GM23338 (cell line): ENCODE data around the gene GRID1. TPM values are rescaled to one million over a fixed set of nuclear protein-coding genes. Genes with fewer than 3 reads are reported as not detected.

Experiments
- ATAC-seq: fragments of 200-7000 bp; cut with Tn5 transposase; 3 replicates; pipeline ENCODE4 v1.9.1; 2020
- DNase-seq: peaks from one replicate; pipeline ENCODE4 v3.0.0-alpha.2; 2015; ENCODE audit warnings: low spot score
- H2AFZ ChIP-seq: fragments of 200-600 bp; sonication (generic); 2 replicates; pipeline ENCODE4 v1.8.0; 2016; ENCODE audit warnings: antibody characterized with exemption, mild to moderate bottlenecking, moderate library complexity
- H3F3A ChIP-seq: fragments of 200-600 bp; sonication (generic); replicated peaks from 2 replicates; pipeline ENCODE4 v1.8.0; 2017; ENCODE audit warnings: antibody characterized with exemption, mixed run types, low read depth
- H3K27ac ChIP-seq: fragments of 200-600 bp; sonication (generic); 2 replicates; pipeline ENCODE4 v1.6.1; 2016; ENCODE audit warnings: low read depth
- H3K27me3 ChIP-seq: fragments of 200-600 bp; sonication (generic); 2 replicates; pipeline ENCODE4 v1.8.0; 2016; ENCODE audit warnings: mild to moderate bottlenecking, mixed run types, moderate library complexity; ENCODE audit not compliant: insufficient read depth
- H3K36me3 ChIP-seq: fragments of 200-600 bp; sonication (generic); 2 replicates; pipeline ENCODE4 v1.8.0; 2016; ENCODE audit warnings: mild to moderate bottlenecking; ENCODE audit not compliant: insufficient read depth
- H3K4me1 ChIP-seq: fragments of 200-600 bp; sonication (generic); 2 replicates; pipeline ENCODE4 v1.8.0; 2016; ENCODE audit warnings: mild to moderate bottlenecking, moderate library complexity; ENCODE audit not compliant: insufficient read depth
- H3K4me2 ChIP-seq: fragments of 200-600 bp; sonication (generic); 2 replicates; pipeline ENCODE4 v1.7.1; 2017; ENCODE audit warnings: mixed run types
- H3K4me3 ChIP-seq: fragments of 200-600 bp; sonication (generic); 2 replicates; pipeline ENCODE4 v1.6.1; 2016; ENCODE audit warnings: mixed run types
- H3K79me2 ChIP-seq: fragments of 200-600 bp; sonication (generic); replicated peaks from 2 replicates; pipeline ENCODE4 v1.8.0; 2017; ENCODE audit warnings: mild to moderate bottlenecking; ENCODE audit not compliant: insufficient read depth
- H3K9me2 ChIP-seq: fragments of 200-600 bp; sonication (generic); 2 replicates; pipeline ENCODE4 v1.8.0; 2017; ENCODE audit not compliant: insufficient read depth
- H4K20me1 ChIP-seq: fragments of 200-600 bp; sonication (generic); replicated peaks from 2 replicates; pipeline ENCODE4 v1.8.0; 2017; ENCODE audit warnings: mild to moderate bottlenecking; ENCODE audit not compliant: insufficient read depth
- H3K27ac Mint-ChIP-seq: 2 replicates; pipeline ENCODE4 v1.8.0; 2020; ENCODE audit warnings: inconsistent platforms, mild to moderate bottlenecking, moderate library complexity, mixed read lengths
- H3K27me3 Mint-ChIP-seq: 3 replicates; pipeline ENCODE4 v1.8.0; 2022; ENCODE audit warnings: low read depth, mild to moderate bottlenecking, moderate library complexity, mixed read lengths, inconsistent platforms; ENCODE audit not compliant: insufficient read depth, poor library complexity
- H3K36me3 Mint-ChIP-seq: 3 replicates; pipeline ENCODE4 v1.8.0; 2021; ENCODE audit warnings: low read depth, mild to moderate bottlenecking, inconsistent platforms, moderate library complexity, mixed read lengths
- H3K4me1 Mint-ChIP-seq: 3 replicates; pipeline ENCODE4 v1.8.0; 2020; ENCODE audit warnings: mild to moderate bottlenecking, inconsistent platforms, mixed read lengths
- H3K4me3 Mint-ChIP-seq: 3 replicates; pipeline ENCODE4 v1.8.0; 2021; ENCODE audit warnings: moderate library complexity, mild to moderate bottlenecking, inconsistent platforms, mixed read lengths
- H3K9me3 Mint-ChIP-seq: 3 replicates; pipeline ENCODE4 v1.8.0; 2020; ENCODE audit warnings: moderate library complexity, mild to moderate bottlenecking, inconsistent platforms, mixed read lengths
- CREB1 ChIP-seq: fragments of 250-450 bp; sonication (Bioruptor Pico); IDR thresholded peaks from 2 replicates; pipeline ENCODE4 v1.5.0; 2020; ENCODE audit warnings: low read depth, mild to moderate bottlenecking, moderate library complexity
- EZH2 ChIP-seq: fragments of 200-600 bp; sonication (generic); IDR thresholded peaks from one replicate; pipeline ENCODE4 v1.8.0; 2017; ENCODE audit warnings: antibody characterized with exemption, mild to moderate bottlenecking, low read depth; ENCODE audit not compliant: unreplicated experiment
- POLR2AphosphoS5 ChIP-seq: IDR thresholded peaks from 2 replicates; pipeline ENCODE4 v1.6.1; 2016; ENCODE audit warnings: antibody characterized with exemption, low read depth
- STAT1 ChIP-seq: IDR thresholded peaks from one replicate; pipeline ENCODE4 v1.6.1; 2016; ENCODE audit warnings: antibody characterized with exemption; ENCODE audit not compliant: unreplicated experiment
- ZNF114 ChIP-seq: fragments of 250-450 bp; sonication (Bioruptor Pico); IDR thresholded peaks from 2 replicates; pipeline ENCODE4 v1.5.0; 2020; ENCODE audit warnings: mild to moderate bottlenecking, moderate library complexity
- polyA plus RNA-seq: library from polyadenylated mRNA; unstranded; fragments of >200 nt; fragmentation: Nextera tagmentation; extraction: Ambion mirVana; gene quantifications from 2 replicates; pipeline ENCODE4 v1.2.1, GENCODE V29; 2016
- total RNA-seq: library from RNA; depleted of rRNA; stranded (reverse); fragments of >200 nt; shearing (Covaris generic); gene quantifications from 2 replicates; pipeline ENCODE4 v1.2.3, GENCODE V29; 2014
- TF ChIP-seq, protein P1 (sequence below): IDR thresholded peaks from one replicate; pipeline ENCODE4 v1.6.1; 2018; ENCODE audit warnings: antibody characterized with exemption; ENCODE audit not compliant: unreplicated experiment
- TF ChIP-seq, protein P2 (sequence below): fragments of 250-450 bp; sonication (Bioruptor Pico); IDR thresholded peaks from 2 replicates; pipeline ENCODE4 v1.5.0; 2020; ENCODE audit warnings: mild to moderate bottlenecking, moderate library complexity
- TF ChIP-seq, protein P3 (sequence below): IDR thresholded peaks from 2 replicates; pipeline ENCODE4 v1.6.1; 2016; ENCODE audit warnings: antibody characterized with exemption

The GRID1 gene
- total and polyA plus RNA-seq, 2 experiments from 2014 or later: 0.14 to 0.15 TPM

DNA sequence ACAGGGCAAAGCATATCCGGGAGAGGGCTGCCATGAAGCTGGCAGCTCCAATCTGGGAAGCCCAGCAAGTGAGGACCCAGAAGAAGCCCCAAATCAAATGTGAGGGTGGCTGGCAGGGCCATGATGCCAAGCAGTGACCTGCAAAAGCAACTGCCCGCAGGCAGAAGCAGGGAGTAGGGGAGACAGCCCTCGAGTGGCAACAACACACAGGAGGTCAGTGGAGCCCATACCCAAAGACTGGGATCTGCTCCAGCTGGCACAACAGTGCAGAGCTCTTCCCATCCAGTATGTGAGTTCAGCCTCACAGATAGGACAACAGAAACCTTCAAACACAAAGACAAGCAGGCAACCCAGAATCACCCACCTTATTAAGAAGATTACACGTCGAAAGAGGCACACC is 45.0 kb downstream of the GRID1 start (continued):
- TF ChIP-seq, protein P1, sequence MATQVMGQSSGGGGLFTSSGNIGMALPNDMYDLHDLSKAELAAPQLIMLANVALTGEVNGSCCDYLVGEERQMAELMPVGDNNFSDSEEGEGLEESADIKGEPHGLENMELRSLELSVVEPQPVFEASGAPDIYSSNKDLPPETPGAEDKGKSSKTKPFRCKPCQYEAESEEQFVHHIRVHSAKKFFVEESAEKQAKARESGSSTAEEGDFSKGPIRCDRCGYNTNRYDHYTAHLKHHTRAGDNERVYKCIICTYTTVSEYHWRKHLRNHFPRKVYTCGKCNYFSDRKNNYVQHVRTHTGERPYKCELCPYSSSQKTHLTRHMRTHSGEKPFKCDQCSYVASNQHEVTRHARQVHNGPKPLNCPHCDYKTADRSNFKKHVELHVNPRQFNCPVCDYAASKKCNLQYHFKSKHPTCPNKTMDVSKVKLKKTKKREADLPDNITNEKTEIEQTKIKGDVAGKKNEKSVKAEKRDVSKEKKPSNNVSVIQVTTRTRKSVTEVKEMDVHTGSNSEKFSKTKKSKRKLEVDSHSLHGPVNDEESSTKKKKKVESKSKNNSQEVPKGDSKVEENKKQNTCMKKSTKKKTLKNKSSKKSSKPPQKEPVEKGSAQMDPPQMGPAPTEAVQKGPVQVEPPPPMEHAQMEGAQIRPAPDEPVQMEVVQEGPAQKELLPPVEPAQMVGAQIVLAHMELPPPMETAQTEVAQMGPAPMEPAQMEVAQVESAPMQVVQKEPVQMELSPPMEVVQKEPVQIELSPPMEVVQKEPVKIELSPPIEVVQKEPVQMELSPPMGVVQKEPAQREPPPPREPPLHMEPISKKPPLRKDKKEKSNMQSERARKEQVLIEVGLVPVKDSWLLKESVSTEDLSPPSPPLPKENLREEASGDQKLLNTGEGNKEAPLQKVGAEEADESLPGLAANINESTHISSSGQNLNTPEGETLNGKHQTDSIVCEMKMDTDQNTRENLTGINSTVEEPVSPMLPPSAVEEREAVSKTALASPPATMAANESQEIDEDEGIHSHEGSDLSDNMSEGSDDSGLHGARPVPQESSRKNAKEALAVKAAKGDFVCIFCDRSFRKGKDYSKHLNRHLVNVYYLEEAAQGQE: no peak

DNA sequence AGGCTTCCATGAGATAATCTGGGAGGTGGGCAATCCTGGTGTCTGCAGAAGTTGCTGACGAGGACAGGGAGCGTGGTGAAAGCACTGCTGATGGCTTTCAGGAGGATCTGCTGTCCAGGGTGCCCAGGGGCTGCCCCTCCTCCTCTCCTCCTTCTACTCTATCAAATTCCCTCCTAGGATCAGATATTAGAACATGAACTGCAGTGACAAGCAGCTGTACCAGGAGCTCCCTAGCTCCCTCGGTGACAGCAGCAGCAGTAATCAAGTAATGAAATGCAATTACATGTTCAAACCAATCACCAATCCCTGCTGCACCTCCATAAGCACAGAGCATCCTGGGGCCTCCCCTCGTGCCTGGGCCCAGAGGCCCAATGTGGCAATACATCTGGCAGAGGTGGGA is 46.9 kb downstream of the GRID1 start:
- Histone ChIP-seq H3K79me2 (no peaks in the 10 kb centered on the region), H2AFZ (no peak overlapping the region), H3K9me2 (no peaks in the 10 kb centered on the region), H3K4me3 (no peak overlapping the region), H3K4me1 (no peaks in the 10 kb centered on the region), H3K27ac (no peak overlapping the region), H3K27me3 (no peaks in the 10 kb centered on the region), H3F3A (no peaks in the 10 kb centered on the region), H4K20me1 (no peaks in the 10 kb centered on the region), H3K4me2 (no peak overlapping the region), H3K36me3 (no peaks in the 10 kb centered on the region)
- Mint-ChIP-seq H3K36me3 (no peaks in the 10 kb centered on the region), H3K4me1 (peaks cover 2% of the 10 kb centered on the region; the same call in 1 of the 3 replicates), H3K9me3 (no peaks in the 10 kb centered on the region), H3K4me3 (no peak overlapping the region), H3K27me3 (no peaks in the 10 kb centered on the region), H3K27ac (no peak overlapping the region)
- ATAC-seq (no peak; the same call in 2 of the 3 replicates), DNase-seq (no peak)
- TF ChIP-seq, protein P2, sequence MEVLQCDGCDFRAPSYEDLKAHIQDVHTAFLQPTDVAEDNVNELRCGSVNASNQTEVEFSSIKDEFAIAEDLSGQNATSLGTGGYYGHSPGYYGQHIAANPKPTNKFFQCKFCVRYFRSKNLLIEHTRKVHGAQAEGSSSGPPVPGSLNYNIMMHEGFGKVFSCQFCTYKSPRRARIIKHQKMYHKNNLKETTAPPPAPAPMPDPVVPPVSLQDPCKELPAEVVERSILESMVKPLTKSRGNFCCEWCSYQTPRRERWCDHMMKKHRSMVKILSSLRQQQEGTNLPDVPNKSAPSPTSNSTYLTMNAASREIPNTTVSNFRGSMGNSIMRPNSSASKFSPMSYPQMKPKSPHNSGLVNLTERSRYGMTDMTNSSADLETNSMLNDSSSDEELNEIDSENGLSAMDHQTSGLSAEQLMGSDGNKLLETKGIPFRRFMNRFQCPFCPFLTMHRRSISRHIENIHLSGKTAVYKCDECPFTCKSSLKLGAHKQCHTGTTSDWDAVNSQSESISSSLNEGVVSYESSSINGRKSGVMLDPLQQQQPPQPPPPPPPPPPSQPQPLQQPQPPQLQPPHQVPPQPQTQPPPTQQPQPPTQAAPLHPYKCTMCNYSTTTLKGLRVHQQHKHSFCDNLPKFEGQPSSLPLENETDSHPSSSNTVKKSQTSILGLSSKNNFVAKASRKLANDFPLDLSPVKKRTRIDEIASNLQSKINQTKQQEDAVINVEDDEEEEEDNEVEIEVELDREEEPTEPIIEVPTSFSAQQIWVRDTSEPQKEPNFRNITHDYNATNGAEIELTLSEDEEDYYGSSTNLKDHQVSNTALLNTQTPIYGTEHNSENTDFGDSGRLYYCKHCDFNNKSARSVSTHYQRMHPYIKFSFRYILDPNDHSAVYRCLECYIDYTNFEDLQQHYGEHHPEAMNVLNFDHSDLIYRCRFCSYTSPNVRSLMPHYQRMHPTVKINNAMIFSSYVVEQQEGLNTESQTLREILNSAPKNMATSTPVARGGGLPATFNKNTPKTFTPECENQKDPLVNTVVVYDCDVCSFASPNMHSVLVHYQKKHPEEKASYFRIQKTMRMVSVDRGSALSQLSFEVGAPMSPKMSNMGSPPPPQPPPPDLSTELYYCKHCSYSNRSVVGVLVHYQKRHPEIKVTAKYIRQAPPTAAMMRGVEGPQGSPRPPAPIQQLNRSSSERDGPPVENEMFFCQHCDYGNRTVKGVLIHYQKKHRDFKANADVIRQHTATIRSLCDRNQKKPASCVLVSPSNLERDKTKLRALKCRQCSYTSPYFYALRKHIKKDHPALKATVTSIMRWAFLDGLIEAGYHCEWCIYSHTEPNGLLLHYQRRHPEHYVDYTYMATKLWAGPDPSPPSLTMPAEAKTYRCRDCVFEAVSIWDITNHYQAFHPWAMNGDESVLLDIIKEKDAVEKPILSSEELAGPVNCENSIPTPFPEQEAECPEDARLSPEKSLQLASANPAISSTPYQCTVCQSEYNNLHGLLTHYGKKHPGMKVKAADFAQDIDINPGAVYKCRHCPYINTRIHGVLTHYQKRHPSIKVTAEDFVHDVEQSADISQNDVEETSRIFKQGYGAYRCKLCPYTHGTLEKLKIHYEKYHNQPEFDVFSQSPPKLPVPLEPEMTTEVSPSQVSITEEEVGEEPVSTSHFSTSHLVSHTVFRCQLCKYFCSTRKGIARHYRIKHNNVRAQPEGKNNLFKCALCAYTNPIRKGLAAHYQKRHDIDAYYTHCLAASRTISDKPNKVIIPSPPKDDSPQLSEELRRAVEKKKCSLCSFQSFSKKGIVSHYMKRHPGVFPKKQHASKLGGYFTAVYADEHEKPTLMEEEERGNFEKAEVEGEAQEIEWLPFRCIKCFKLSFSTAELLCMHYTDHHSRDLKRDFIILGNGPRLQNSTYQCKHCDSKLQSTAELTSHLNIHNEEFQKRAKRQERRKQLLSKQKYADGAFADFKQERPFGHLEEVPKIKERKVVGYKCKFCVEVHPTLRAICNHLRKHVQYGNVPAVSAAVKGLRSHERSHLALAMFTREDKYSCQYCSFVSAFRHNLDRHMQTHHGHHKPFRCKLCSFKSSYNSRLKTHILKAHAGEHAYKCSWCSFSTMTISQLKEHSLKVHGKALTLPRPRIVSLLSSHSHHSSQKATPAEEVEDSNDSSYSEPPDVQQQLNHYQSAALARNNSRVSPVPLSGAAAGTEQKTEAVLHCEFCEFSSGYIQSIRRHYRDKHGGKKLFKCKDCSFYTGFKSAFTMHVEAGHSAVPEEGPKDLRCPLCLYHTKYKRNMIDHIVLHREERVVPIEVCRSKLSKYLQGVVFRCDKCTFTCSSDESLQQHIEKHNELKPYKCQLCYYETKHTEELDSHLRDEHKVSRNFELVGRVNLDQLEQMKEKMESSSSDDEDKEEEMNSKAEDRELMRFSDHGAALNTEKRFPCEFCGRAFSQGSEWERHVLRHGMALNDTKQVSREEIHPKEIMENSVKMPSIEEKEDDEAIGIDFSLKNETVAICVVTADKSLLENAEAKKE (CRISPR knock-in tag): no peak
- TF ChIP-seq POLR2AphosphoS5: no peak
- TF ChIP-seq CREB1 (CRISPR knock-in tag): no peak
- no peak for TF ChIP-seq STAT1
- TF ChIP-seq, protein P1: no peak
- no peak for TF ChIP-seq ZNF114 (CRISPR knock-in tag)
- no peak for TF ChIP-seq EZH2
- TF ChIP-seq, protein P3, sequence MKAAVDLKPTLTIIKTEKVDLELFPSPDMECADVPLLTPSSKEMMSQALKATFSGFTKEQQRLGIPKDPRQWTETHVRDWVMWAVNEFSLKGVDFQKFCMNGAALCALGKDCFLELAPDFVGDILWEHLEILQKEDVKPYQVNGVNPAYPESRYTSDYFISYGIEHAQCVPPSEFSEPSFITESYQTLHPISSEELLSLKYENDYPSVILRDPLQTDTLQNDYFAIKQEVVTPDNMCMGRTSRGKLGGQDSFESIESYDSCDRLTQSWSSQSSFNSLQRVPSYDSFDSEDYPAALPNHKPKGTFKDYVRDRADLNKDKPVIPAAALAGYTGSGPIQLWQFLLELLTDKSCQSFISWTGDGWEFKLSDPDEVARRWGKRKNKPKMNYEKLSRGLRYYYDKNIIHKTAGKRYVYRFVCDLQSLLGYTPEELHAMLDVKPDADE: no peak
